GM18520 (cell line): ENCODE data around the gene CELF5.
"Not testable (repeated sequence)": the region's sequence is repeated elsewhere in the genome, so short reads cannot be mapped to it uniquely, and the experiment has no call there.

Experiments used
- ATAC-seq: cut with Tn5 transposase; IDR thresholded peaks from one replicate; pipeline ENCODE4 v1.9.1; 2021; ENCODE audit not compliant: unreplicated experiment

The CELF5 gene

DNA sequence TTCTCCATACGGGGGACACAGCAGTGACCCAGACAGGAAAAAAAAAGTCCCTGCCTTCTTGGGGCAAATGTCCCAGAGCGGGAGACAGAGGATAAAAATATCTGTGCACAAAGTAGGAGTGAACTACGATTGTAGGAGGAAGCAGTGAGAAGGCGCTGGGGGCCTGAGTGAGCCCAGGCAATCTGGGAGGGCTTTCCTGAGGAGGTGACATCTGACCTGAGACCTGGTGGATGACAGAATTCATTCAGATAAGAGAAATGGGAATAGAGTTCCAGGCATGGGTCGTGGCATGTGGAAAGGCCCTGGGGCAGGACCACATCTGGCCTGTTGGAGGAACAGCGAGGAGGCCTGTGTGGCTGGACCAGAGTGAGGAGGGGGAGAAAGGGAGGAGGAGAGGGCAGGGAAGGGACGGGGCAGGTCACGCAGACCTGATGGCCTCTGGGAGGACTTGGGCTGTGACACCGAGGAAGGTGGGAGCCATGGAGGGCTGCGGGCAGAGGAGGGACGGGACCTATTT, 91.7 kb downstream of the CELF5 start:
- no peak for ATAC-seq

DNA sequence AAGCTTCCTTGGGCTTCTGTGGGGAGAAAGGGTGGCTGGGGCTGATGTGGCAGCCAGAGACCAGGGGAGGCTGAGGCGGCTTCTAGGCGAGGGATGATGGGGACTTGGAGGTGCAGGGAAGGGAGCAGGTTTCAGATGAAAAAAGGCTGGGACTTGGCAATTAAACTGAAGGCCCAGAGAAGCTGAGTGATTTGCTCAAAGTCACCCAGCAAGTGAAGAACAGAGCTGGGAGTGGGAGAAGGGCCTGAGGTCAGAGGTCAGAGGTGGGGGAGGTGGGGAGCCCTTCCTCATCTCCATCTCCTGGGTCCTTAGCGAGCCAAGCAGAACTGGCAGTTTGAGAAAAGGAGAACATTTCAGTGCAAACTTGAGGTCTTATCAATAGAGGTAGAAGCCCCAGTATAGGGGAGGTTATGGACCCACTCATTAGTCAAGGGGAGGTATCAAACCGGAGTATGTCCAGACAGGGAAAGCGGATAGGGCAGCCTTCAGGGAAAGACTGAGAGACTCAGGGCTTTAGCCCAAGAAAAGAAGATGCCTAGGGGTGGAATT, 92.3 kb downstream of the CELF5 start:
- no peak for ATAC-seq

DNA sequence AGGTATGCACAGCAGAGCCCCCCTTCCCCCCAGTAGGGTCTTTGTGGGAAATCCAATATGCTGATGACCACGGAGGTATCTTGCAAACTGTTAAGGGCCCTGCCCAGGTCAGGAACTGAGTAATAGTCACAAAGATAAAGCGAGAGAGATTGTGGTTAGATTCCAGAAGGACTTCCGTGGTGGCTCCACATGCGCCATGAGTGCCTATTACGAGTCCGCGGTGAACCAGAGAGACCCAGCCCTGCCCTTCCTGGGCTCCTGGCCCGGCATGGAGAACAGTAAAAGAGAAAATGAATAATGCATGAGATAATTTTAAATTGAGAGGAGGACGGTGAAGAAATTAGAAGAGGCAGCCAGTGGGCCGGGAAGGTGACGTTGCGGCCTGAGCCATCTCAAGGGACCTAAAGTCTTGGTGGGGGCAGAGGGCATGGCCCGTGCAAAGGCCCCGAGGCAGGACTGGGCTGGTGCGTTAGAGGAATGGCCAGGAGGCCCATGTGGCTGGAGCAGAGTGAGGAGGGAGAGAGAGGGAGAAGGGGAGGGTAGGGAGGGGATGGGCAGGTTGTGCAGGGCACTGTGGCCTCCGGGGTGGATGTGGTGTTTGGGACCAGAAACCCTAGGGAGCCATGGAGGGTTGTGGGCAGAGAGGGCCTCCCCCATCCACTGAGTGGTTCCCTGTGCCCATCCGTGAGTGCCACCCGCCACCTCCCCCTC, 95.3 kb downstream of the CELF5 start:
- no peak for ATAC-seq

DNA sequence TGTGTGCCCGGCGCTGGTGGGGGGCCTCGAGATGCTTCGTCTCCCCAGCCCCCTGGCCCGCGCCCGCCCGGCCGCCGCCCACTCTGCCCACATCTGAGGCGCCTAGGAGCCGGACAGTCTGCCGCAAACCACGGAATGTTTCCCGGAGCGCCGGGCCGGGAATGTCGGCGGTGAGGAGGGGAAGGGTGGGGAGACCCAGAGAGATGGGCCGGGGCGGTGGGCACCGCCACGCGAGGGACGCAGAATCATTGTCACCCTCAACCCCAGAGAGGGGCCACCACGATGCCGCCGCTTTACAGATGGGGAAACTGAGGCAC, 95.9 kb downstream of the CELF5 start:
- ATAC-seq = no peak

DNA sequence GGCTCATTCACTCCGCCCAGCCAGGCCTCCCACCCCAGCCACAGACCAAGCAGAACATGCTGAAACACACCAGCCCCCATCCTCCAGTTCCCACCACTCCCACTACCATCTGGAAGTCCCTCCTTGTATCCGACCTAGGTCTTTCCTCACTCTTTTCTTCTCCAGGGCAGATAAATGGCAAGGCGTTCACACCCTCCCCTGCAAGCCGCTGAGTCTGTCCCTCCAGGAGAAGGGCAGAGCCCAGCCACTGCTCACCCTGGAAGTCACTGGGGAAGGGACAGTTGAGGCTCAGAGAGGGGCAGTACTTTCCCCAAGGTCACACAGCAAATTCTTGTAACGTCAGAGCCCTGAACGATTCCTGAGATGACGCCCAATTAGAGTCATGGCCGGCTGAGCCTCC, 96.4 kb downstream of the CELF5 start:
- ATAC-seq = no peak

DNA sequence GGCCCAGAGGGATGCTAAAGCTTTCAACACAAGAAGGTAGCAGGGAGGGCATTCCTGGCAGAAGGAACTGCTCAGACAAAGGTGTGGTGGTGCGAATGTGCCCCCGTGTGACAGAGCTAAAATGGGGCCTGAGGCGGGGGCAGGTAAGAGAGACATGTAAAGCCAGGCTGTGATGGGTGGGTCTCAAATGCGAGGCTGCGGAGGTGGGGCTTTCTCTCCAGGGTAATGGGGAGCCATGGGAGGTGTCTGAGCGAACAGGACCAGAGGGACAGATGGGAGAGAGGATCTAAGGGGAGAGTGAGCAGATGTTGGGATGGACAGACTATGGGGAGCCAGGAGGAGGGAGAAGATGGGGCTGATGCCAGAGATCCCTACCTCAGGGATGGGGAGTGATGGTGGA, 97.2 kb downstream of the CELF5 start:
- ATAC-seq = no peak

DNA sequence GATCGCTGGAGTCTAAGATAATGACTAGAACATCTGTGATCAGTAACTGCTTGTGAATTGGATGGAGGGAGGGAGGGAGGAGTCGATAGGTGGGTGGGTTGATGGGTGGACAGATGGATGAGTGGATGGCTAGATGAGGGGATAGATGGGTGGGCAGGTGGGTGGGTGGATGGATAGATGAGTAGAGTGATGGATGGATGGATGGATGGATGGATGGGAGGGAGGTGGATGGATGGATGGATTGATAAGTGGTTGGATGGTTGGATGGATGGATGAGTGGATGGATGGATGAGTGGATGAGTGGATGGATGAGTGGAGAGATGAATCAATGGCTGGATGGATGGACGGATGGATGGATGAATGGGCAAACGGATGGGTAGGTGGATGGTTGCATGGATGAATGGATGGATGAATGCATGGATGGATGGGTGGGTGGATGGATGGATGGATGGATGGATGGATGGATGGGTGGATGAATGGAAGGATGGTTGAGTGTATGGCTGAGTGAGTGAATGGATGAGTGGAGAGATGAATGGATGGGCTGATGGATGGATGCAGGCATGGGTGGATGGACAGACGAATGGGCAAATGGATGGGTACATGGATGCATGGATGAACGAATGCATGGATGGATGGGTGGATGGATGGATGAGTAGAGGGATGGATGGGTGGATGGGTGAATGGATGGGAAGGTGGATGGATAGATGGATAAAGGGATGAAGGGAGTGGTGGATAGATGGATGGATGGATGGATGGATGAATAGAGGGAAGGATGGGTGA, 97.9 kb downstream of the CELF5 start:
- ATAC-seq = no peak

DNA sequence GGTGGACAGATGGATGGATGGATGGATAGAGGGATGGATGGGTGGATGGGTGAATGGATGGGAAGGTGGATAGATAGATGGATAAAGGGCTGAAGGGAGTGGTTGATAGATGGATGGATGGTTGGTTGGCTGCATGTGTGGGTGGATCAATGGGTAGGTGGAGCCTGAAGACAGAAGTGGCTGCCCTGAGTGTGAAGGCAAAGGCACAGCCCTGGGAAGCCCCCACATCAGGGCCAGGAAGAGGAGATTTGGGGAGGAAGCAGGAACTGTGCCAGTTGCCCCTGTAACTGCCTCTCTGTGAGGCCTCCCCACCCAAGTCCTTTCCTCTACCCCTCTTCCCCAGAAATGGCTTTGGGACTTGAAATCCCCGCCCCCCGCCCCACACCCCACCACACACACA, 98.6 kb downstream of the CELF5 start:
- no peak for ATAC-seq

DNA sequence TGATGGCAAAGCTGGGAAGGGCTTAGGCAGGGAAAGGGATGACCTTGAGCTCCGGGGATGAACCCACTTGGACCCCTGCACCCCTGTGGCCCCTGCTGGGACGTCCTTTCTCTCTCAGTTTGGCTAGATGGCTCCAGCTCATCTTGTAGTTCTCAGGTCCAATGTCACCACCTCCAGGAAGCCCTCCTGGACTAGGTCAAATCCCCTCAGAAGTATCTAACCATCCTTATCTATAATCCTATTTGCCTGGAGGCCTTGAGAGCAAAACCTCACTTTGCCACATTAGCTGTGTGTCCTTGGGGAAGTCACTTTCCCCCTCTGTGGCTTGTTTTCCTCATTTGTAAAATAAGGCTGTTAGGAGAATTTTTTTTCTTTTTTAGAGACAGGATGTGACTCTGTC, 99.2 kb downstream of the CELF5 start:
- no peak for ATAC-seq

DNA sequence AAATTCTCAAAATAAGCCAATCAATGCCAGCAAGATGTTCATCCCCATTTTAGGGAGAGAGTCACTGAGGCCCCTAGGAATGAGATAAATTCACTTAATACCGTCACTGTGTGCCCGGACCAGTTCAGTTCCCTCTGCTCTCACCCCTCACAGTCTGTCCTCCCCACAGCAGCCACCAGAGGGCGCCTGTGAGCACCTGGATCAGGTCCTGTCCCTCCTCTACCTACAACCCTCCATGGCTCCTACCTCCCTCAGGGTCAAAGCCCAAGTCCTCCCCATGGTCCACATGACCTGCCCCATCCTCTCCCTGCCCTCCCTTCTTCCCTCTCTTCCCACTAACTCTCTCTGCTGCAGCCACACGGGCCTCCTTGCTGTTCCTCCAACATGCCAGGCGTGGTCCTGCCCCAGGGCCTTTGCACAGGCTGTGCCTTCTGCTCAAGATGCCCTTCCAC, 100.0 kb downstream of the CELF5 start:
- no peak for ATAC-seq

DNA sequence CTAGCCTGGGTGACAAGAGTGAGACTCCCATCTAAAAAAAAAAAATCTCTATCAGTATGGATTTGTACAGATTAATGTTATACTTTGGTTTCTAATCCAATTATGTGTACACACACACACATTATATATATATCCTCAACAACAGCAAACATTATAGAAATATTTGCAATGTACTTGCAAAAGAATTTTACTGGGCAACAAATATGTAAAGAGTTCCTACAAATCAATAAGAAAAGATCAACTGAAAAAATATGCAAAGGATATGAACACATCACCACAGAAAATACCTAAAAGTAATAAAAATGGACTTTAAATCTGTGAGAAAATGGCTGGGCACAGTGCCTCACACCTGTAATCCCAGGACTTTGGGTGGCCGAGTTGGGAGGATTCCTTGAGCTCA, 101.0 kb downstream of the CELF5 start:
- no peak for ATAC-seq

DNA sequence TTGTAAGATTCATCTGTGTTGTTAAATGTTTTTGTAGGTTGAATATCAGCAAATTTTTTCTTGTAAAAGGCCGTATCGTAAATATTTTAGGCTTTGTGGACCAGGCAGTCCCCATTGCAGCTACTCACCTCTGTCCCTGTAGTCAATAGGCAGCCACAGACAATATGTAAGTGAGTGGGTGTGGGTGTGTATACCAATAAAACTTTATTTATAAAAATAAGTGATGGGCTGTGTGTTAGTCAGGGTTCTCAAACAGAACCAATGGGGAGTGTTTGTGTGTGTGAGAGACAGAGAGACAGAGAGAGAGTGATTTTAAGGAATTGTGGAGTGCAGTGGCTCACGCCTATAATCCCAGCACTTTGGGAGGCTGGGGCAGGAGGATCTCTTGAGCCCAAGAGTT, 104.3 kb downstream of the CELF5 start:
- ATAC-seq = no peak

DNA sequence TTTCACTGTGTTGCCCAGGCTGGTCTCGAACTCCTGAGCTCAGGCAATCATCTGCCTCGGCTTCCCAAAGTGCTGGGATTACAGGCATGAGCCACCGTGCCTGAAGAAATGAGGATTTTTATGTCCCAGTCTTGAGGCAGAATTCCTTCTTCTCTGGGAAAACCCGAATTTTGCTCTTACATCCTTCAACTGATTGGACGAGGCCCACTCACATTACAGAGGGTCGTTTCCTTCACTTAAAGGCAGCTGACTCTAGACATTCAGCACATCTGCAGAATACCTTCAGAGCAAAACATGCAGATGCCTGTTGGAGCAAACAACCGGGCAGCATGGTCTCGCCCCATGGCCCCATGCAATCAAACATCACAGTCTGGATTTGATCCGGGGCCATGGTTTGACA, 105.6 kb downstream of the CELF5 start:
- ATAC-seq = no peak

DNA sequence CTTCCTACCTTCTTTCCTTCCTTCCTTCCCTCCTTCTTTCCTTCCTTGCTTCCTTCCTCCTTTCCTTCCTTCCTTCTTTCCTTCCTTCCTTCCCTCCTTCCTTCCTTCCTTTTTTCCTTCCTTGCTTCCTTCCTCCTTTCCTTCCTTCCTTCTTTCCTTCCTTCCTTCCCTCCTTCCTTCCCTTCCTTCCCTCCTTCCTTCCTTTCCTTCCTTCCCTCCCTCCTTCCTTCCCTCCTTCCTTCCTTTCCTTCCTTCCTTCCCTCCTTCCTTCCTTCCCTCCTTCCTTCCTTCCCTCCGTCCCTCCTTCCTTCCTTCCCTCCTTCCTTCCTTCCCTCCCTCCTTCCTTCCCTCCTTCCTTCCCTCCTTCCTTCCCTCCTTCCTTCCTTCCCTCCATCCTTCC, 107.8 kb downstream of the CELF5 start:
- ATAC-seq = not testable (repeated sequence)

DNA sequence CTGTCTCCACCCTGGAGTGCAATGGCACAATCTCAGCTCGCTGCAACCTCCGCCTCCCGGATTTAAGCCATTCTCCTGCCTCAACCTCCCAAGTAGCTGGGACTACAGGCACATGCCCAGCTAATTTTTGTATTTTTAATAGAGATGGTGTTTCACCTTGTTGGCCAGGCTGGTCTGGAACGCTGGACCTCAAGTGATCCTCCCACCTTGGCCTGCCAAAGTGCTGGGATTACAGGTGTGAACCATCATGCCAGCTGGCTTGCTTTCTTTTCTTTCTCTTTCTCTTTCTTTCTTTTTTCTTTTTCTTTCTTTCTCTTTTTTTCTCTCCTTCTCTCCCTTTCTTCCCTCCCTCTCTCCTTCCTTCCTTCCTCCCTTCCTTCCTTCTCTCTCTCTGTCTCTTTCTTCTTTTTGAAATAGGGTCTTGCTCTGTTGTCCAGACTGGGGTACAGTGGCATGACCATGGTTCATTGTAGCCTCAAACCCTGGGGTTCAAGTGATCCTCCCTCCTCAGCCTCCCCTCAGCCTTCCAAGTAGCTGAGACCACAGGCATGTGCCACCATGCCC, 108.6 kb downstream of the CELF5 start:
- ATAC-seq = no peak

DNA sequence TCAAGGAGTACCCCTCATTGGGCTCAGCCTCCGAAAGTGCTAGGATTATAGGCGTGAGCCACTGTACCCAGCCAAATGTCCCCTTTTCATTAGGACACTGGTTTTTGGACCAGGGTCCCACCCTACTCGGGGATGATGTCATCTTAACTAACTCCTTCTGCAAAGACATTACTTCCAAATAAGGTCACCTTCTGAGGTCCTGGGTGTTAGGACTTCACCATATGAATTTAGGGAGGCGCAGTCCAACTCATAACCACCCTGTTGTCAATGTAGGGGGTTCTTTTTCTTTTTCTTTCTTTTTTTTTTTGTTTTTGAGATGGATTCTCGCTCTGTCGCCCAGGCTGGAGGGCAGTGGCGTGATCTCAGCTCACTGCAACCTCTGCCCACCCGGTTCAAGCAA, 109.2 kb downstream of the CELF5 start:
- no peak for ATAC-seq

DNA sequence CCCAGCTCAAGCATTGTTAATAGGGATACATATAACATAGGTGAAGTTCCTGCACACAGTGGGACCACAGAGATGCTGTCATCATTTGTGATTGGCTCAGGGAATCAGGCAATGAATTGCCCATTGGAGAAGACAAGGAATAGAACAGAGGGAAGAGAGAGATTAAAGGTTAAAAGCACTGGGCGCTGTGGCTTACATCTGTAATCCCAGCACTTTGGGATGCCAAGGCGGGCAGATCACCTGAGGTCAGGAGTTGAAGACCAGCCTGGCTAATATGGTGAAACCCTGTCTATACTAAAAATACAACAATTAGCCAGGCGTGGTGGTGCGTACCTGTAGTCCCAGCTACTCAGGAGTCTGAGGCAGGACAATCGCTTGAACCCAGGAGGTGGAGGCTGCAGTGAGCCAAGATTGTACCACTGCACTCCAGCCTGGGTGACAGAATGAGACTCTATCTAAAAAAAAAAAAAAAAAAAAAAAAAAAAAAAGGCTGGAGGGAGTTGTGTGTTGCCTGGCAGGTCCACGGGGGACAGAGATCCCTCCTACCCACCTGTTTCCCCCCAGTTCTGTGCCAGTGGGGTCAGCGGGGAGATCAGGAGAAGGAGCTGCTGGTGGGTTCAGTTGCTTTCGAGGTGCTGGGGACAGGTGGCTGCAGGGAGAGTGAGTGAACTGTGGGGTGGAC, 110.4 kb downstream of the CELF5 start:
- not testable (repeated sequence) for ATAC-seq

DNA sequence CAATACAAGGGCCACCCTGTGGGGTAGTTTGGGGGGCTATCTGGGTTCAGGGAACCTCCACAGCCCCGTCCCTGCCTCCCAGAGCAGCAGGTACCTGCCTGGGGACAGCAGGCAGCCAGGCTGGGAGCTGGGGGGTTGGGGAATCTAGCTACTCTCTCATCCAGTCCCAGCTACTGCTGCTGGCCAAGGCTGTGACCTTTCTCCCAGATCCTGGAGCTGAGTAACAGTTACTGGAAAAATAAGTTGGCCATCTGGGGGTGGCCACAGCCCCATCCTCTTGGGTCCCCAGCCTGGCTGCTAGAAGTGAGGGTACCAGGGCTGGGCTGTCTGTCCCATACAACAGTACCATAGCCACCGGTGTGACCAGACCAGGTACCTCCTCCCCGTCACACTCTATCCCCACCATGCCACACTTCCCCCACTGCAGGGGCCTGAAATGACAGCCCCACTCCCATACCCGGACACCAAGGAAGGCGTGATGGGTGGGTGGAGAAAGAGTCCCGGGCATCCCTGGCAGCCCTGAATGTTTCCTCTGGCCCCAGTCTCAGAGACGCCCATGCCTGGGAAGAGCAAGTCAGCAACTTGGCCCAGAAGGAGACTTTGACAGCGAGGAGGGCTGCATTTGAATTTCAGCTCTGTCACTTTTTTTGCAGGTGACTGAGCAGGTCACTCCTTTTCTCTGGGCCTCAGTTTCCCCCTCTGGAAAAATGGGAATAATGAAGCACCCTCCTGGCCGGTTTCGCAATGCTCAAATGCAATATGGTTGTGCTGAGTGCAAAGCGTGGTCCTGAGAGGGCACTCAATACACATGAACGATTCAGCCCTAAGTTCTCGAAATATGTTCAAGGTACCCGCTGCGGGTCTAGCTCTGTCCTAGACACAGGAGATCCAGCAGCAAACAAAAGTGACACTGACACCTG, 111.2 kb downstream of the CELF5 start:
- ATAC-seq = no peak

DNA sequence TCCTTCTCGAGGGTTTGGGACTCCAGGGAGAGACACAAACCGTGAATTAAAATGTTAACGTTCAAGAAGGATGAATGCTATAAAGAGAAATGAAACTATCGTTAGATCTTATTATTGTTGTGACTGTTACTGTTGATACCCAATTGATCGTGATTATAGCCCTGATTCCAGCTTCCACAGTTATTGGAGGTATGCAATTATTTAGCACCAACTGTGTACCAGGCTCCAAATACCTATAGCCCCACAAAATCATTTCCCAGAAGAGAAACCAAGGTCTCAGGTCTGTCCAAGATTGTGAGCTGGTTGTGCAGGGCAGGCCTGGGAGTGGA, 111.9 kb downstream of the CELF5 start:
- no peak for ATAC-seq
